SK-N-SH (cell line): Measurements from ENCODE around the gene CUEDC1. TPM values are rescaled to one million over a fixed set of nuclear protein-coding genes. Genes with fewer than 3 reads are reported as not detected.
A peak's percentile ranks its signal among the peaks of the same experiment; 100 is the strongest.

ENCODE experiments used
- CTCF ChIA-PET: fragments of 300-600, 350-600 bp; formaldehyde crosslinking; extraction: SDS; loops from one replicate; lab custom pipeline; 2021; lab: Yijun Ruan, JAX
- POLR2A ChIA-PET: fragments of 350-600 bp; sonication (Branson Sonifier 250); formaldehyde crosslinking; extraction: SDS; loops from one replicate; lab custom pipeline; 2020; ENCODE audit warnings: antibody characterized with exemption, inconsistent platforms; lab: Yijun Ruan, JAX
- DNase-seq: peaks from one replicate; pipeline ENCODE4 v3.0.0; 2012
- H2AFZ ChIP-seq: fragments of 200-600 bp; sonication (generic); 2 replicates; pipeline ENCODE4 v1.8.1; 2016; ENCODE audit warnings: antibody characterized with exemption, mild to moderate bottlenecking, low read depth
- H3F3A ChIP-seq: fragments of 200-600 bp; sonication (generic); replicated peaks from 2 replicates; pipeline ENCODE3; 2016; ENCODE audit warnings: antibody characterized with exemption, mild to moderate bottlenecking; ENCODE audit not compliant: insufficient read depth
- H3K27ac ChIP-seq, 2 experiments: fragments of 200-500 bp in 1 of 2; fragments of 200-600 bp in 1 of 2; sonication (Bioruptor generic) in 1 of 2; sonication (generic), shearing (Covaris generic) in 1 of 2; 2 replicates each; pipeline versions ENCODE4 v1.5.1 to v1.6.1; 2014 to 2016; ENCODE audit warnings: low read depth in 2 of 2, inconsistent platforms in 1 of 2, low read length in 1 of 2, mild to moderate bottlenecking in 1 of 2, mixed read lengths in 1 of 2
- H3K27me3 ChIP-seq: fragments of 200-600 bp; sonication (generic), shearing (Covaris generic); 2 replicates; pipeline ENCODE4 v1.6.1; 2016; ENCODE audit warnings: mixed run types; ENCODE audit not compliant: insufficient read depth
- H3K36me3 ChIP-seq, 2 experiments: fragments of 200-500 bp in 1 of 2; fragments of 200-600 bp in 1 of 2; sonication (Bioruptor generic) in 1 of 2; sonication (generic) in 1 of 2; replicated peaks in 1 of 2; 2 replicates each; pipeline versions ENCODE3 to v1.5.1; 2014 to 2016; ENCODE audit warnings: low read length in 1 of 2, mild to moderate bottlenecking in 1 of 2; ENCODE audit not compliant: insufficient read depth in 2 of 2, control insufficient read depth in 1 of 2
- H3K4me1 ChIP-seq, 2 experiments: fragments of 200-500 bp in 1 of 2; fragments of 200-600 bp in 1 of 2; sonication (Bioruptor generic) in 1 of 2; sonication (generic), shearing (Covaris generic) in 1 of 2; 2 replicates each; pipeline versions ENCODE4 v1.5.1 to v1.6.1; 2014 to 2016; ENCODE audit warnings: low read depth in 1 of 2, low read length in 1 of 2, mixed run types in 1 of 2; ENCODE audit not compliant: insufficient read depth in 2 of 2, control insufficient read depth in 1 of 2
- H3K4me2 ChIP-seq: fragments of 200-600 bp; sonication (generic), shearing (Covaris generic); 2 replicates; pipeline ENCODE4 v1.6.1; 2017; ENCODE audit warnings: mixed run types
- H3K4me3 ChIP-seq, 2 experiments: fragments of 200-500 bp in 1 of 2; fragments of 200-600 bp in 1 of 2; sonication (Bioruptor generic) in 1 of 2; sonication (generic), shearing (Covaris generic) in 1 of 2; 2 replicates each; pipeline versions ENCODE4 v1.5.1 to v1.8.1; 2014 to 2016; ENCODE audit warnings: low read depth in 2 of 2, inconsistent platforms in 1 of 2, low read length in 1 of 2, mild to moderate bottlenecking in 1 of 2, mixed read lengths in 1 of 2, moderate library complexity in 1 of 2
- H3K79me2 ChIP-seq: fragments of 200-600 bp; sonication (generic); 2 replicates; pipeline ENCODE4 v1.8.1; 2017; ENCODE audit warnings: mild to moderate bottlenecking; ENCODE audit not compliant: insufficient read depth
- H3K9ac ChIP-seq: fragments of 200-600 bp; sonication (generic); 2 replicates; pipeline ENCODE4 v1.6.1; 2017; ENCODE audit warnings: mixed run types
- H3K9me2 ChIP-seq: fragments of 200-600 bp; sonication (generic); 2 replicates; pipeline ENCODE4 v1.6.1; 2017; ENCODE audit warnings: mixed run types
- H3K9me3 ChIP-seq: fragments of 200-600 bp; sonication (generic); 2 replicates; pipeline ENCODE4 v1.6.1; 2017; ENCODE audit warnings: mixed run types, mild to moderate bottlenecking, moderate library complexity
- H4K20me1 ChIP-seq: fragments of 200-600 bp; sonication (generic); 2 replicates; pipeline ENCODE4 v1.6.1; 2017; ENCODE audit warnings: mild to moderate bottlenecking, mixed run types; ENCODE audit not compliant: insufficient read depth
- CHD2 ChIP-seq: fragments of 150-350 bp; IDR thresholded peaks from 2 replicates; pipeline ENCODE4 v1.6.1; 2018; ENCODE audit warnings: low read length; ENCODE audit not compliant: partially characterized antibody
- ELF1 ChIP-seq: IDR thresholded peaks from 2 replicates; pipeline ENCODE4 v1.4.0; 2012
- FOSL2 ChIP-seq: IDR thresholded peaks from 2 replicates; pipeline ENCODE4 v1.4.0; 2012; ENCODE audit warnings: low read depth, mild to moderate bottlenecking, moderate library complexity, borderline replicate concordance
- FOXM1 ChIP-seq: IDR thresholded peaks from 2 replicates; pipeline ENCODE4 v1.4.0; 2012; ENCODE audit warnings: low read depth, mild to moderate bottlenecking
- MEF2A ChIP-seq: IDR thresholded peaks from 2 replicates; pipeline ENCODE4 v1.4.0; 2012; ENCODE audit warnings: low read depth, borderline replicate concordance
- MXI1 ChIP-seq: IDR thresholded peaks from 2 replicates; pipeline ENCODE4 v1.6.1; 2012; ENCODE audit warnings: mild to moderate bottlenecking, low read depth, low read length, improper control_type of control experiment
- NRF1 ChIP-seq: IDR thresholded peaks from 2 replicates; pipeline ENCODE4 v1.6.1; 2012; ENCODE audit warnings: low read depth, mild to moderate bottlenecking, low read length
- RAD21 ChIP-seq: IDR thresholded peaks from 2 replicates; pipeline ENCODE4 v1.6.1; 2012; ENCODE audit warnings: mild to moderate bottlenecking, low read length
- SIN3A ChIP-seq: IDR thresholded peaks from 2 replicates; pipeline ENCODE4 v1.6.1; 2012; ENCODE audit warnings: low read depth, mild to moderate bottlenecking, low read length, moderate library complexity, borderline replicate concordance
- SMC3 ChIP-seq: IDR thresholded peaks from 2 replicates; pipeline ENCODE4 v1.6.1; 2012; ENCODE audit warnings: low read depth, low read length, improper control_type of control experiment
- ZBTB33 ChIP-seq: IDR thresholded peaks from 2 replicates; pipeline ENCODE4 v1.4.0; 2012; ENCODE audit warnings: low read depth, borderline replicate concordance
- WGBS: methylation state at CpG from one replicate; pipeline ENCODE4 v1.1.6; 2017; ENCODE audit warnings: low lambda C conversion rate; 5-methylcytosine and 5-hydroxymethylcytosine counted together
- polyA plus RNA-seq, 3 experiments: library from polyadenylated mRNA; depleted of rRNA; stranded (reverse); fragments of >200 nt; gene quantifications; 2 replicates each; pipeline ENCODE4 v1.2.3, GENCODE V29; 2012
- TF ChIP-seq, protein P1 (sequence below): IDR thresholded peaks from 2 replicates; pipeline ENCODE4 v1.4.0; 2012; ENCODE audit warnings: low read depth, borderline replicate concordance

Gene CUEDC1
- polyA plus RNA-seq, 1 of the 3 experiments (the other 2 are of a cell fraction) = 58.9 TPM

DNA sequence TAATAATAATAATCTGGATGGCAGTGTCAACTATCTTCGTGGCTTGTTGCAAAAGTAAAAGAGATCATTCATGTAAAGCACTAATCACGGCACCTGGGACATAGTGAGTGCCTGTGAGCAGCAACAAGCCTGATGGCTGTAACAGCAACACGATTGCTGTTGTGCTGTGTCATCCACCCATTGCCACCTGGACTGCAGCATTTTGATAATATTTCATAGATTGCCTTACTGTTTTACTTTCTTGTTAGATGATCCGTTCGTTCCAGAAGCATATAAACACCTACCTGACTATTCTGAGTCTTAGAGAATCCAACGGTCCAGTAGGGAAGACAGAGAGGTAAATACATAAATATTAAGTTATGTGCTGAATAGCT lies 102.3 kb downstream of the CUEDC1 start (continued):
- TF ChIP-seq SIN3A (no peak), SMC3 (no peak), MEF2A (no peak), FOSL2 (no peak), ZBTB33 (no peak), ELF1 (no peak), RAD21 (no peak), NRF1 (no peak), FOXM1 (no peak), MXI1 (no peak)

DNA sequence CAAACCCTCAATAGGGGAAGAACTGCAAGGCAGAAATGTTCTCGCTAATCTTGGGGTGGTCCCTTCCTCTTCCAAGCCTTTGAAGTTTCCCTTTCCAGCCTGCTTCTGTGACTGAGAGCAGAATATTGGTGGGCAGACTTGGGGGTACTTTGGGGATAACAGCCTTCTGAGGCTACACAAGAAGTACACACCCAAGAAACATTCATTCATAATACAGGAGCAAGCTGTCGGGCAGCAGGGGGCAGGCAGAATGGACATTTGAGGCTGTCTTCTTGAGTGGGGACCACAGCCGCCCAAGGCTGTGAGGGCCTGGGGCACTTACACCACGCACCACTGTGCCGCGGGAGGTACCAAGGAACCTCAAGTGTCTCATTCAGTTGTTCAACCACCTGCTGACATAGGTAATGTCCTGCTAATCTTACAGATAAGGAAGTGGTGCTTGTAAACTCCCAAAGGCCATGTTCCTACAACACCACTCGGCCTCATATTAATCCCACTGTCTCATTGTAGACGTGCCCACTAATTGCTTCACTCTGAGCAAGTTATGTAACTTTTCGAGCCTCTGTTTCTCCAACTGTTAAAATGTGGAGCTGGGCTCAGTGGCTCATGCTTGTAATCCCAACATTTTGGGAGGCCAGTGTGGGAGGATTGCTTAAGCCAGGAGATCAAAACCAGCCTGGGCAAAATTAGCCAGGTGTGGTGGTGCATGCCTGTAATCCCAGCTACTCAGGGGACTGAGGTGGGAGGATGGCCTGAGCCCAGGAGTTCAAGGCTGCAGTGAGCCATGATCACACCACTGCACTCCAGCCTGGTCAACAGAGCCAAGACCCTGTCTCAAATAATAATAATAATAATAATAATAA lies 102.9 kb downstream of the CUEDC1 start:
- POLR2A ChIA-PET = interaction anchor here (0.6 to 2.8 kb wide), 4 partner anchors 147 to 857 kb away, joined by 3 to 25 read pairs (median 6); partner anchors contain the start of gene SRSF1
- Histone ChIP-seq H3K9ac (no peak overlapping the region), H3K9me2 (no peaks in the 10 kb centered on the region), H3K79me2 (peaks cover 34% of the 10 kb centered on the region), H3F3A (no peaks in the 10 kb centered on the region), H3K4me3 (no peak overlapping the region), H3K9me3 (no peaks in the 10 kb centered on the region), H3K36me3 (peaks cover 0 to 11% of the 10 kb centered on the region in 2 experiments), H3K27me3 (no peaks in the 10 kb centered on the region), H2AFZ (no peak overlapping the region), H3K27ac (0 out of 4 replicates have a peak overlapping the region, but pooled peaks of 1 of the 2 experiments have one; percentile 8), H3K4me1 (peaks cover 0 to 23% of the 10 kb centered on the region in 2 experiments; a peak in 3 of 4 replicates), H3K4me2 (0 out of 2 replicates have a peak overlapping the region, but pooled peaks have one; percentile 22), H4K20me1 (no peaks in the 10 kb centered on the region)
- WGBS = 98% methylated on average over 9 of the region's 9 CpGs
- CTCF ChIA-PET = interaction anchor here (1.4 to 25.6 kb wide), 6 partner anchors 8 to 146 kb away, joined by 4 to 1002 read pairs (median 29); partner anchors contain the start of genes SRSF1 and VEZF1
- DNase-seq = no peak
- no peak for TF ChIP-seq CHD2
- TF ChIP-seq, protein P1, sequence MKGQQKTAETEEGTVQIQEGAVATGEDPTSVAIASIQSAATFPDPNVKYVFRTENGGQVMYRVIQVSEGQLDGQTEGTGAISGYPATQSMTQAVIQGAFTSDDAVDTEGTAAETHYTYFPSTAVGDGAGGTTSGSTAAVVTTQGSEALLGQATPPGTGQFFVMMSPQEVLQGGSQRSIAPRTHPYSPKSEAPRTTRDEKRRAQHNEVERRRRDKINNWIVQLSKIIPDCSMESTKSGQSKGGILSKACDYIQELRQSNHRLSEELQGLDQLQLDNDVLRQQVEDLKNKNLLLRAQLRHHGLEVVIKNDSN = no peak
